H9 (cell line): ENCODE data around the gene TRMT2A. TPM values are rescaled to one million over a fixed set of nuclear protein-coding genes. Genes with fewer than 3 reads are reported as not detected.
A peak's percentile ranks its signal among the peaks of the same experiment; 100 is the strongest.

ENCODE experiments used
- DNase-seq: peaks from one replicate; pipeline ENCODE4 v3.0.0-alpha.2; 2017
- H2AFZ ChIP-seq: one replicate; pipeline ENCODE4 v1.6.1; 2013; ENCODE audit warnings: mild to moderate bottlenecking, low read length, control low read depth, moderate library complexity
- H2AK5ac ChIP-seq: 2 replicates; pipeline ENCODE4 v1.6.1; 2013; ENCODE audit warnings: low read length, control low read depth, mixed read lengths; ENCODE audit not compliant: insufficient read length
- H2BK120ac ChIP-seq: one replicate; pipeline ENCODE4 v1.6.1; 2013; ENCODE audit warnings: low read depth, mild to moderate bottlenecking, low read length, control low read depth, inconsistent platforms; ENCODE audit not compliant: poor library complexity, severe bottlenecking
- H2BK12ac ChIP-seq: 2 replicates; pipeline ENCODE4 v1.6.1; 2013; ENCODE audit warnings: low read length, control low read depth, mixed read lengths, low read depth; ENCODE audit not compliant: insufficient read length
- H2BK15ac ChIP-seq: 2 replicates; pipeline ENCODE4 v1.6.1; 2013; ENCODE audit warnings: low read depth, low read length, control low read depth
- H2BK20ac ChIP-seq: one replicate; pipeline ENCODE4 v1.6.1; 2013; ENCODE audit warnings: low read depth, mild to moderate bottlenecking, low read length, control low read depth, inconsistent platforms; ENCODE audit not compliant: poor library complexity, severe bottlenecking
- H2BK5ac ChIP-seq: 2 replicates; pipeline ENCODE4 v1.6.1; 2013; ENCODE audit warnings: low read length, control low read depth, mixed read lengths; ENCODE audit not compliant: insufficient read length
- H3K14ac ChIP-seq: 2 replicates; pipeline ENCODE4 v1.6.1; 2013; ENCODE audit warnings: low read length, control low read depth; ENCODE audit not compliant: insufficient read depth
- H3K18ac ChIP-seq: 2 replicates; pipeline ENCODE4 v1.6.1; 2013; ENCODE audit warnings: low read depth, mild to moderate bottlenecking, mixed read lengths, low read length, control low read depth; ENCODE audit not compliant: insufficient read length
- H3K23ac ChIP-seq: 2 replicates; pipeline ENCODE4 v1.6.1; 2013; ENCODE audit warnings: low read length, control low read depth, mixed read lengths, low read depth; ENCODE audit not compliant: insufficient read length
- H3K23me2 ChIP-seq: 2 replicates; pipeline ENCODE4 v1.6.1; 2013; ENCODE audit warnings: low read depth, mild to moderate bottlenecking, mixed read lengths, low read length, control low read depth; ENCODE audit not compliant: insufficient read length, poor library complexity, severe bottlenecking
- H3K27ac ChIP-seq: 2 replicates; pipeline ENCODE4 v1.5.1; 2013; ENCODE audit warnings: low read length, control low read depth, mixed read lengths, low read depth; ENCODE audit not compliant: insufficient read length
- H3K27me3 ChIP-seq: 2 replicates; pipeline ENCODE4 v1.6.1; 2013; ENCODE audit warnings: low read length, control low read depth, inconsistent platforms; ENCODE audit not compliant: insufficient read depth
- H3K4ac ChIP-seq: 2 replicates; pipeline ENCODE4 v1.6.1; 2013; ENCODE audit warnings: low read depth, mild to moderate bottlenecking, control low read depth, inconsistent platforms, low read length, moderate library complexity
- H3K4me1 ChIP-seq: 2 replicates; pipeline ENCODE4 v1.6.1; 2013; ENCODE audit warnings: low read length, control low read depth, inconsistent platforms; ENCODE audit not compliant: insufficient read depth
- H3K4me2 ChIP-seq: 2 replicates; pipeline ENCODE4 v1.6.1; 2013; ENCODE audit warnings: low read length, control low read depth, mixed read lengths; ENCODE audit not compliant: insufficient read length, insufficient read depth
- H3K56ac ChIP-seq: 2 replicates; pipeline ENCODE4 v1.6.1; 2013; ENCODE audit warnings: low read depth, mild to moderate bottlenecking, mixed read lengths, low read length, control low read depth; ENCODE audit not compliant: insufficient read length
- H3K79me1 ChIP-seq: 2 replicates; pipeline ENCODE4 v1.6.1; 2013; ENCODE audit warnings: low read depth, mild to moderate bottlenecking, moderate library complexity, low read length, control low read depth, inconsistent platforms; ENCODE audit not compliant: insufficient read depth, poor library complexity, severe bottlenecking
- H3K79me2 ChIP-seq: 2 replicates; pipeline ENCODE4 v1.6.1; 2013; ENCODE audit warnings: low read length, control low read depth, inconsistent platforms; ENCODE audit not compliant: insufficient read depth
- H3K9ac ChIP-seq: 2 replicates; pipeline ENCODE4 v1.6.1; 2013; ENCODE audit warnings: low read length, control low read depth, mixed read lengths; ENCODE audit not compliant: insufficient read length; ENCODE audit errors: extremely low read depth
- H3K9me3 ChIP-seq: one replicate; pipeline ENCODE4 v1.6.1; 2013; ENCODE audit warnings: low read depth, low read length, inconsistent platforms; ENCODE audit not compliant: control insufficient read depth
- H3T11ph ChIP-seq: one replicate; pipeline ENCODE4 v1.6.1; 2013; ENCODE audit warnings: mild to moderate bottlenecking, low read length, control low read depth, inconsistent platforms
- H4K20me1 ChIP-seq: one replicate; pipeline ENCODE4 v1.6.1; 2013; ENCODE audit not compliant: control insufficient read depth, insufficient read length, insufficient read depth
- H4K5ac ChIP-seq: 2 replicates; pipeline ENCODE4 v1.6.1; 2013; ENCODE audit warnings: low read depth, mild to moderate bottlenecking, mixed read lengths, low read length, control low read depth; ENCODE audit not compliant: insufficient read length
- H4K8ac ChIP-seq: replicated peaks from 2 replicates; pipeline ENCODE4 v1.6.1; 2013; ENCODE audit warnings: low read length, control low read depth, mixed read lengths, low read depth; ENCODE audit not compliant: insufficient read length
- H4K91ac ChIP-seq: 2 replicates; pipeline ENCODE4 v1.6.1; 2013; ENCODE audit warnings: low read depth, mild to moderate bottlenecking, moderate library complexity, mixed read lengths, low read length, control low read depth; ENCODE audit not compliant: insufficient read length
- H3K27ac Mint-ChIP-seq, 3 experiments: 2 replicates in 2 of 3; 3 replicates in 1 of 3; pipeline ENCODE4 v1.8.0; 2020 to 2021; ENCODE audit warnings: mixed read lengths in 3 of 3, mild to moderate bottlenecking in 1 of 3, moderate library complexity in 1 of 3
- H3K27me3 Mint-ChIP-seq: 2 replicates; pipeline ENCODE4 v1.8.0; 2021; ENCODE audit warnings: low read depth, mild to moderate bottlenecking, moderate library complexity, mixed read lengths
- H3K36me3 Mint-ChIP-seq, 3 experiments: 2 replicates in 2 of 3; 3 replicates in 1 of 3; pipeline ENCODE4 v1.8.0; 2020 to 2021; ENCODE audit warnings: low read depth in 3 of 3, mixed read lengths in 3 of 3; ENCODE audit not compliant: insufficient read depth in 1 of 3
- H3K4me1 Mint-ChIP-seq, 2 experiments: 2 replicates each; pipeline ENCODE4 v1.8.0; 2020; ENCODE audit warnings: mixed read lengths in 2 of 2
- H3K4me3 Mint-ChIP-seq, 2 experiments: 2 replicates in 1 of 2; 3 replicates in 1 of 2; pipeline ENCODE4 v1.8.0; 2020 to 2021; ENCODE audit warnings: mild to moderate bottlenecking in 2 of 2, mixed read lengths in 2 of 2, moderate library complexity in 1 of 2
- H3K9me3 Mint-ChIP-seq, 2 experiments: 2 replicates in 1 of 2; 3 replicates in 1 of 2; pipeline ENCODE4 v1.8.0; 2020; ENCODE audit warnings: mild to moderate bottlenecking in 2 of 2, mixed read lengths in 2 of 2, moderate library complexity in 1 of 2
- WGBS: extraction: QIAGEN DNeasy Blood & Tissue Kit; methylation state at CpG from one replicate; pipeline ENCODE4 v1.1.7; 2013; ENCODE audit warnings: missing lambda C conversion rate, low lambda C conversion rate, mixed read lengths; ENCODE audit not compliant: insufficient read length; ENCODE audit errors: extremely low coverage; 5-methylcytosine and 5-hydroxymethylcytosine counted together
- total RNA-seq: library from RNA; stranded (reverse); gene quantifications from 2 replicates; pipeline ENCODE4 v1.2.1, GENCODE V29; 2021
- TF ChIP-seq, protein P1 (sequence below): fragments of 200-600 bp; sonication (generic); conservative IDR thresholded peaks from 3 replicates; pipeline ENCODE4 v1.8.0; 2021; ENCODE audit warnings: antibody characterized with exemption, mild to moderate bottlenecking

Gene TRMT2A
- total RNA-seq, 1 experiment from 2014 or later: 58.2 TPM

DNA sequence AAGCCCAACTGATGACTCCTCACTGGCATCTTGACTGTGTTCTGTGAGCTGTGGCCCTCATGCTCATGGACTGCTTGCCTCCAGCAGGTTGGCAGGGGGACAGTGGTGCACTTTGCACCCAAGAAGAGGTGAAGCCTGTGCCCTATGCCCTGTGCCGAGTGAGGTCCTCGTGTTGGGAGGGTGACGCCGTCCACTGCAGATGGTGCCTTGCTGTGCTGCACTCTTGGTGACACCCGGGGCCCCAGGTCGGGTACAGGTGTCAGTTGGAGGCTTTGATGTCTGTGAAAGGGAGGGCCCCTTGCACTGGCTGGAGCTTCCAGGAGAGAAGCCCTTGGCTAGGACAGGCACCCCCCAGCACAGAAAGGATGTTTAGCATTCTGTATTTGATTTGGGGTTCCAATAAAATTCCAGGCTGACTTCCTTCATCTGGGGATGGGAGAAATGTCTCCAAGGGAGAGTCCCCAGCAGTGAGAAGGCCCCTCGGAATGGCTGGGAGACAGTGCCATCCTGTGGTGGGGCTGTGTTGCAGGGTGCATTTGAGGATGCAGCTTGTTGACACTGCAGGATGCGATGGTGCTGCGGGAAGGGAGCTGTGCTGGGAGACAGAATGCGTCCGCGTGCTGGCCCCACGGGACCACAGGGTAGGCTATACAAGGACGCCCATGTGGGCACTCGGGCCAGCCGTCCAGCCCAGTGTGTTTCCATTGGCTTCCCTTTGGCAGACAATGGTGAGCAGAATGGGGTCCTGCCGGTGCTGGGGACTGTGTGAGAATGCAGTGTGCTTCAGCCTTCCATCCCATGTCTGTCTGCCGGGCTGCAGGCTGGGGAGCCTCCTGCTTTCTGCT lies 12.1 kb upstream of the TRMT2A start:
- Histone ChIP-seq H4K8ac (no peak overlapping the region), H3K79me2 (no peaks in the 10 kb centered on the region), H3K56ac (no peak overlapping the region), H3K18ac (no peak overlapping the region), H3K4me1 (no peaks in the 10 kb centered on the region), H2AK5ac (no peak overlapping the region), H3K23ac (no peak overlapping the region), H4K5ac (no peak overlapping the region), H3K27me3 (no peaks in the 10 kb centered on the region), H3T11ph (no peak overlapping the region), H3K9ac (no peak overlapping the region), H2BK15ac (no peak overlapping the region), H2AFZ (no peak overlapping the region), H3K27ac (no peak overlapping the region), H4K20me1 (peaks cover 2% of the 10 kb centered on the region), H2BK120ac (no peak overlapping the region), H3K14ac (no peak overlapping the region), H2BK20ac (no peak overlapping the region), H3K9me3 (no peaks in the 10 kb centered on the region), H3K79me1 (peaks cover 3% of the 10 kb centered on the region), H3K4me2 (no peak overlapping the region), H2BK12ac (no peak overlapping the region), H3K4ac (no peak overlapping the region), H2BK5ac (no peak overlapping the region), H3K23me2 (peaks cover 4% of the 10 kb centered on the region), H4K91ac (no peak overlapping the region)
- Mint-ChIP-seq H3K36me3 (peaks cover 18 to 42% (median 36%) of the 10 kb centered on the region in 3 experiments; a peak in 6 of 7 replicates), H3K27me3 (no peaks in the 10 kb centered on the region; the same call in 1 of the 2 replicates), H3K27ac (peak overlapping the region; percentile 18 to 74 (median 48); a peak in 2 of 7 replicates), H3K4me3 (peak overlapping the region in 1 of 2 experiments; percentile 7; a peak in 1 of 5 replicates), H3K4me1 (peaks cover 8% of the 10 kb centered on the region in 2 experiments), H3K9me3 (no peaks in the 10 kb centered on the region)
- WGBS: no CpG with 5 or more reads among the region's 18 CpGs
- TF ChIP-seq, protein P1, sequence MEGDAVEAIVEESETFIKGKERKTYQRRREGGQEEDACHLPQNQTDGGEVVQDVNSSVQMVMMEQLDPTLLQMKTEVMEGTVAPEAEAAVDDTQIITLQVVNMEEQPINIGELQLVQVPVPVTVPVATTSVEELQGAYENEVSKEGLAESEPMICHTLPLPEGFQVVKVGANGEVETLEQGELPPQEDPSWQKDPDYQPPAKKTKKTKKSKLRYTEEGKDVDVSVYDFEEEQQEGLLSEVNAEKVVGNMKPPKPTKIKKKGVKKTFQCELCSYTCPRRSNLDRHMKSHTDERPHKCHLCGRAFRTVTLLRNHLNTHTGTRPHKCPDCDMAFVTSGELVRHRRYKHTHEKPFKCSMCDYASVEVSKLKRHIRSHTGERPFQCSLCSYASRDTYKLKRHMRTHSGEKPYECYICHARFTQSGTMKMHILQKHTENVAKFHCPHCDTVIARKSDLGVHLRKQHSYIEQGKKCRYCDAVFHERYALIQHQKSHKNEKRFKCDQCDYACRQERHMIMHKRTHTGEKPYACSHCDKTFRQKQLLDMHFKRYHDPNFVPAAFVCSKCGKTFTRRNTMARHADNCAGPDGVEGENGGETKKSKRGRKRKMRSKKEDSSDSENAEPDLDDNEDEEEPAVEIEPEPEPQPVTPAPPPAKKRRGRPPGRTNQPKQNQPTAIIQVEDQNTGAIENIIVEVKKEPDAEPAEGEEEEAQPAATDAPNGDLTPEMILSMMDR: peak; percentile 65
- DNase-seq: peak; percentile 75
